HG03378 (cell line): ENCODE measurements around the gene USP54.
"Not testable (repeated sequence)": the region's sequence is repeated elsewhere in the genome, so short reads cannot be mapped to it uniquely, and the experiment has no call there.

ENCODE experiments used
- ATAC-seq: cut with Tn5 transposase; IDR thresholded peaks from one replicate; pipeline ENCODE4 v1.9.1; 2021; ENCODE audit warnings: mild to moderate bottlenecking, moderate library complexity; ENCODE audit not compliant: unreplicated experiment

The USP54 gene, protein sequence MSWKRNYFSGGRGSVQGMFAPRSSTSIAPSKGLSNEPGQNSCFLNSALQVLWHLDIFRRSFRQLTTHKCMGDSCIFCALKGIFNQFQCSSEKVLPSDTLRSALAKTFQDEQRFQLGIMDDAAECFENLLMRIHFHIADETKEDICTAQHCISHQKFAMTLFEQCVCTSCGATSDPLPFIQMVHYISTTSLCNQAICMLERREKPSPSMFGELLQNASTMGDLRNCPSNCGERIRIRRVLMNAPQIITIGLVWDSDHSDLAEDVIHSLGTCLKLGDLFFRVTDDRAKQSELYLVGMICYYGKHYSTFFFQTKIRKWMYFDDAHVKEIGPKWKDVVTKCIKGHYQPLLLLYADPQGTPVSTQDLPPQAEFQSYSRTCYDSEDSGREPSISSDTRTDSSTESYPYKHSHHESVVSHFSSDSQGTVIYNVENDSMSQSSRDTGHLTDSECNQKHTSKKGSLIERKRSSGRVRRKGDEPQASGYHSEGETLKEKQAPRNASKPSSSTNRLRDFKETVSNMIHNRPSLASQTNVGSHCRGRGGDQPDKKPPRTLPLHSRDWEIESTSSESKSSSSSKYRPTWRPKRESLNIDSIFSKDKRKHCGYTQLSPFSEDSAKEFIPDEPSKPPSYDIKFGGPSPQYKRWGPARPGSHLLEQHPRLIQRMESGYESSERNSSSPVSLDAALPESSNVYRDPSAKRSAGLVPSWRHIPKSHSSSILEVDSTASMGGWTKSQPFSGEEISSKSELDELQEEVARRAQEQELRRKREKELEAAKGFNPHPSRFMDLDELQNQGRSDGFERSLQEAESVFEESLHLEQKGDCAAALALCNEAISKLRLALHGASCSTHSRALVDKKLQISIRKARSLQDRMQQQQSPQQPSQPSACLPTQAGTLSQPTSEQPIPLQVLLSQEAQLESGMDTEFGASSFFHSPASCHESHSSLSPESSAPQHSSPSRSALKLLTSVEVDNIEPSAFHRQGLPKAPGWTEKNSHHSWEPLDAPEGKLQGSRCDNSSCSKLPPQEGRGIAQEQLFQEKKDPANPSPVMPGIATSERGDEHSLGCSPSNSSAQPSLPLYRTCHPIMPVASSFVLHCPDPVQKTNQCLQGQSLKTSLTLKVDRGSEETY (N-terminal part only)

DNA sequence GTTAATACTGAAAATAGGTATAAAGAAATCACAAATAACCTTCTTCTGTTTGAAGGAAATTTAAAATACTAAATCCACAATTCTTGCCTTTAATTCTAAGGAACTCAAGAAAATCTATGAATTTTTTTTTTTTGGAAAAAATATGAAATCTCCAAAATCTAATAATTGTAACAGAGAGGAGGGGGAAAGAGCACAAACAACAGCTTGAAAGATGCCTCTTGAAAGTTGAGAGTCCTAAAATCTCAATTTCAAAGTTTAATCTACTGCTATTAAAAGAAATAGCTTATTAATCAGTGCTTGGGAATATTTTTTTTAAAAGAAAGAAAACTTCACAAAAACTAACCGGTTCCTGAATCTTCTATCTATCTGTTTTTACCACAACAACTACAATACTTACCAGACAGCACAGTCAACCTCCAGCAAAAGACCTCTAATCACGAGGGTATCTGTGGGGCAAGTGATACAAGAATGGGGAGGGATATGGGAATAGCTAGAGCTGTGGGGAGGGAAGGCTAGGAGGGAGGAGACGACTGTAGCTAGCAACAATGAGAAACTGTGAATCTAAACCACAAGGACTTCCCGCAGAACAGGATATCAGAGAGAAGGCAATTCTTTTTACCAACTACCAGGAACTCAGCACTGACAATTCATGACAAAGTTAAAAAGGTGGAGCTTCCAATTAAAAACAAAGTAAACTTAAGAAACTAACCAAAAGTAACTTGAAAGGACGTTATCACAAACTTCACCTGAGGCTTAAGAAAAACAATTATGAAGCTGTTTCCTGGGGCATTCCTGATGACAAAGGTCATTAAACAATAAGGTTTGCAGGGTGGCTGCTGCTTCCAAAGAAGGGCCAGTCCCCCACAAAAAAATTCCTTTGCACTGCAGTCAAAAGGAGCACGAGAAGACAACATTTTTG, at the start of gene USP54:
TSS of gene USP54 (minus strand) at position 462 of the 919 bp plus-strand sequence. CDS start 15,684 bp downstream, outside the sequence.
- ATAC-seq, result no peak

DNA sequence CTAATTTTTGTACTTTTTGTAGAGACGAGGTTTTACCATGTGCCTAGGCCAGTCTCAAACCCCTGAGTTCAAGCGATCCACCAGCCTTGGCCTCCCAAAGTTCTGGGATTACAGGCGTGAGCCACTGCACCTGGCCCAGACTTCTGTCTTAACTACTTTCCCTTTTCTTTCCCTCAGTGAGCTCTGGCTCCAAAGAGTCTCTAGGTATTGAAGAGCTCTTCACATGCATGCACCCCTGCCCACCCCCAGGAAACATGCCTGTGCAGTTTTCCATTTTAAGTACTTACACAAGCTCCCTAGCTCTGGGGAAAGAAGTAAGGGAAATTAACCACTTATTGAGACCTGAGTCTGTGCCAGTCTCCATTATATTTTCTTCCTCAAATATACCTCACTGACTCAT, 48.1 kb upstream of the USP54 start:
- no peak for ATAC-seq

DNA sequence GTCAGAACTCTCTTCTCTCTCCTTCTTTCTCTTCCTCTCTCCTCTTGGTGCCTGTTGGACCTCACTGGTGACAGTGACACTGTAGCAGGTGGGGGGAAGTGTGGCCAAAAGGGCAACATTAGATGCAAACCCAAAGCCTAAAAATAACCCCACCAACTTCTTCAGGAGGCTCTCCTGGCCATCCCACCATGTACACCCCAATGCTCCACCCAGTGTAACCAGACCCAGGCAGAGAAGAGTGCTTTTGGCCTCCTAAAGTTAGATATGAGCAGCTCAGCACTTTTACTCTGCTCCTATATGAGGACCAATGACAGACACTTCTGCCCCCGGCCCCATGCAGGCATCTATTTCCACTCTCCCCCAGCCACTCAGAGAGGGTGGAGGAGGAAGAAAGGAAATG, 44.6 kb upstream of the USP54 start:
- no peak for ATAC-seq

DNA sequence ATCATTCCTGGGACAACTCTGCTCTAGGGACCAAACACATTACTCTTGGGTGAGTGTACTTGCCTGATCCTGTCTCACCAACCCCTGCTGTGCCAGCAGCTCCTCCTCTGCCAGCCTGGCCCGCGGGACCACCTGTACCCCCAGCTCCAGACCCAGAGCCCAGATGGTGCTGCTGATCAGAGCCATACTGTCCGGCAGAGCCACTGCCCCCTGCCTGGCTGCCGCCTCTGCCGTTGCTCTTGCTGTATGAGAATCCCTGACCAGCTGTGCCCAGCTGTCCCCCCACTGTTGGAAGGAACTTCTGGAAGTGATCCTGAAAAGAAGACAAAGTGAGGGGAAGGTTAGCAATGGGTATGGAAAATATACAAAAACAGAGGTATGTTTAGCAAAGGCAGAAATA, 43.3 kb upstream of the USP54 start:
- no peak for ATAC-seq

DNA sequence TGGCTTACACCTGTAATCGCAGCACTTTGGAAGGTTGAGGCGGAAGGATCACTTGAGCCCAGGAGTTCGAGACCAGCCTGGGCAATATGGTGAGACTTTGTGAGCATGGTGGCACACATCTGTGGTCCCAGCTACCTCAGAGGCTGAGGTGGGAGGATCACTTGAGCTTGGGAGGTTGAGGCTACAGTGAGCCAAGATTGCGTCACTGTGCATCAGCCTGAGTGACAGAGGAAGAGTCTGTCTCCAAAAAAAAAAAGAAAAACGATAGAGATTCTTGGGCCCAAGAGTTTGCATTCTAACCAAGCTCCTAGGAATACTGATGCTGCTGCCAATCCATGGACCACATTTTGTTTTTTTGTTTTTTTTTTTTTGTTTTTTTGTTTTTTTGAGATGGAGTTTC, 38.0 kb upstream of the USP54 start:
- ATAC-seq, result no peak

DNA sequence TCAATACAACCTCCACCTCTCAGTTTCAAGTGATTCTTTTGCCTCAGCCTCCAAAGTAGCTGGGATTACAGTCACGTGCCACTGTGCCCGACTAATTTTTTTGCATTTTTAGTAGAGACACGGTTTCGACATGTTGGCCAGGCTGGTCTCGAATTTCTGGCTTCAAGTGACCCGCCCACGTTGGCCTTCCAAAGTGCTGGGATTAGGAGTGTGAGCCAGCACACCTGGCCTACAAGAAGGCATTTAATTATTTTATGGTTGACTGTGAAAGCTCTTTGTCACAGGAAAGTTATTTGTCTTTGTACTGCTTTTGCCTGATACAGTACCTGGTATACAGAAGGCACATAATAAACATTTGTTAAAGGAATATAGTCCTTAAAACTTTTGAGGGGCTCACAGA, 37.3 kb upstream of the USP54 start:
- no peak for ATAC-seq

DNA sequence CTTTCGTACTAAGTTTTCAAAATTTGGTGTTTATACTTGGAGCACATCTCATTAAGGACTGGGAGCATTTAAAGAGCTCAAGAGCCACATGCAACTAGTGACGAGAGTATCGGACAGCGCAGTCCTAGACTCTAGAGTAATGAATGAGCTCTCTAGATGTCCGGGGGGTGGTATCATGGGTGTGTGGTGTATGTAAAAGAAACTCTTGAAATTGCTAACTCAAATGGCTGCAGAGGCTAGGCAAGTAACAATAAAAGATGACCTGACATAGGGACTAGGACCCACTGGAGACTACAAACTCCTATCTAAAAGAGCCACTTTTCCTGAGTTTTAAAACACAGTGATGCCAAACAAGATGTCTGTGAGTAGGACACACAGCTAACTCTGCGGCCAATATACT, 36.2 kb upstream of the USP54 start:
- ATAC-seq, result no peak

DNA sequence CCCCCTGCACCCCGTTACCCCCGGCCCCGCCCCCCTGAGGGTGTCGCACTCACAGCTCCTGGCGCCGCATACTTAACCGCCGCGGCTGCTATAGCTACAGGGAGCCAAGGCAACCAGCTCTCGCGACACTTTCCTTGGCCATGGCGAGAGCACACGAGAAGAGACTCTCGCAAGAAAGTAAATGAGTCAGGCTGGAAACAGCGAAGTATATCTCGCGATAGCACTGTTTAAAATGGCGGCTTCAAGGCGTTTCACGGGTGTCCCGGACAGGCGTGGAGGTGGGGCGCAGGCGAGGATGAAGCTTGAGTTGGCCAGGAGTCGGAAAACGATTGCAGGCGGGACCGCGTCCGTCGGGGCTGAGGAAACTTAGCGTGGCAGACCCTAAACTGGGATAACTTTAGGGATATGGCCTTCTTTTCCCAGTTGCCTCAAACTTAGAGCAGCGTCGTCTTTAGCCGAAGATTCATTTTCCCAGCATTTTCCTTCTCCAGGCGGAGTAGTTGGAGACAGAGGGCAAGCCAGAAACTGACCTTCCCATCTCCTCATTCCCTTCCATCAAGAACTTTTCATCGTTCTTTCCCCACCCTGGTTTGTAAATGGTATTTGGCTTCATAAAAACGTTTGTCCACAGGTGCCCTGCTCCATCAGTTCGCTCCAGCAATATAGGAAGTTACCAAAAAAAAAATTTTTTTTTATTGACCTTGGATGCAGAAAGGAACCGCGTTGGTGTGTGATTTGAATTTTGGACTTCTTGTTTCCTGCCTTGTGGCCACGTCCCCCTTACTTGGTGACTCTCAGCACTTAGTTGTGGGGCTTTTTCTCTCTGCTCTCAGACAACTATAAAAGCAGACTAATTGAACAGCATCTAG, 35.0 kb upstream of the USP54 start:
- peak; percentile 98 for ATAC-seq

DNA sequence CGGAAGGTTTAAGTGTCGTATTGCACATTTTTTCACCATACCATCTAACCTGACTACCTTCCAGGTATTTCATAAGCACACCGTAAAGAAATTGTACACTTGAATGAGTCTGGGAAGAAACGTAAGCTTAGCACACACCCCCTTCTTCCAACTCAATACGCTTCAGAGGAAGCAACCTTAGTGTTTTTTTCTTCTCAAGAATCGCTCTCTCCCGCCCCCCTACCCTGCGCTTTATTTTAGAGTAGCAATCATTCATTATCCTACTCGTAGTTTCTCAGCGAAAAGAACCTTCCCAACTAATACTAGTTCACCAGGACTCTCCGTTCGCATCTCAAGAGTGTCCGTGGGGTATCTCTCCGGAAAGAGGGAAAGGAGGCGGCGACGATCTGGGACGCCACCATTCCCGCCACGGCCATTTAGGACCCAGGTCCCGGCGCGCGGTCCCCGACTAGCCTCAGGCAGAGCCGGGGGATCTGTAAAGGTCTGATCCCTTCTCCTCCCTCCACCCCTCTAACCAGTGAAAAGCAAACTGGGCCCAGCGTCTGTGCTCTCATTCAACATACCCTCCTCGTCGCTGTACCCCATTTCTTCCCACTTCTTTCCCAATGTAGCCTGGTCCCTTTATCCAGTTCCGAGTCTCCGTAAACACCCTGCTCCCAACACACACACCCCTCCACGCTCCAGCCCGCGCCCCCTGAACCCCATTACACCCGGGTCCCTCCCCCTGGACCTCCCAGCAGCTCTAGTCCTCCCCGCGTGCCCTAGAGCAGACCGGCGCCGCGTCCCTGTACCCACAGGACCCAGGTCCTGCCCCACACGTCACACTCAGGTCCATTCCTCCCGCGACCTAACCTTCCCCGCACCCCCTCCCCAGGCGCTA, 34.1 kb upstream of the USP54 start:
- ATAC-seq, result peak; percentile 12

DNA sequence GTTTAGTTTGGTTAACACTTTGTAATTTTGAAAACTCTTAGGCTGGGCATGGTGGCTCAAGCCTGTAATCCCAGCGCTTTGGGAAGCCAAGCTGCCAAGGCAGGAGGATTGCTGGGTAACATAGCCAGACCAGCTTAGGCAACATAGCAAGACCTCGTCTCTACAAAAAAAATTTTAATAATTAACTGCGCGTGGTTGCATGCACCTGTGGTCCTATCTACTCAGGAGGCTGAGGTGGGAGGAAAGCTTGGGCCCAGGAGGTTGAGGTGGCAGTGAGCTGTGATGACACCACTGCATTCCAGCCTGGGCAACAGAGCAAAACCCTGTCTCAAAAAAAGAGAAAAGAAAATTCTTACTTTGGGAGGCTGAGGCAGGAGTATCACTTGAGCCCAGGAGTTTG, 31.9 kb upstream of the USP54 start:
- ATAC-seq, result no peak

DNA sequence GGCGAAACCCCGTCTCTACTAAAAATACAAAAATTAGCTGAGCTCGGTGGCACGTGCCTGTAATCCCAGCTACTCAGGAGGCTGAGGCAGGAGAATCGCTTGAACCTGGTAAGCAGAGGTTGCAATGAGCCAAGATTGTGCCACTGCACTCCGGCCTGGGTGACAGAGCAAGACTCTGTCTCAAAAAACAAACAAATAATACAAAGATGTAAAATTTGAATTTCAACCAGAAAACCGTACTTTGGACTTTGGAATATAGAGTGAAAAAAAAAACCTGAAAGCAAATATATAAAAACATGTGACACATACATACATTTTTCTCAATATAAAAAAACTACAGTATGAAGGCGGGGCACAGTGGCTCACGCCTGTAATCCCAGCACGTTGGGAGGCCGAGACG, 29.8 kb upstream of the USP54 start:
- ATAC-seq, result not testable (repeated sequence)

DNA sequence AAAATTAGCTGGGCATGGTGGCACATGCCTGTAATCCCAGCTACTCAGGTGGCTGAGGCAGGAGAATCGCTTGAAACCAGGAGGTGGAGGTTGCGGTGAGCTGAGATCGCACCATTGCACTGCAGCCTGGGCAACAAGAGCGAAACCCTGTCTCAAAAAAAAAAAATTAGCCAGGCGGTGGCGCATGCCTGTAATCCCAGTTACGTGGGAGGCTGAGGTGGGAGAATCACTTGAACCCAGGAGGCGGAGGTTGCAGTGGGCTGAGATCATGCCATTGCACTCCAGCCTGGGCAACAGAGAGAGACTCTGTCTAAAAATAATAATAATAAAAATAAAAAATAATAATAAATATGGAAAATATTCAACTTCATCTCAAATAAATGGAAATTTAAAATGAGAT, 26.0 kb upstream of the USP54 start:
- ATAC-seq, result not testable (repeated sequence)

DNA sequence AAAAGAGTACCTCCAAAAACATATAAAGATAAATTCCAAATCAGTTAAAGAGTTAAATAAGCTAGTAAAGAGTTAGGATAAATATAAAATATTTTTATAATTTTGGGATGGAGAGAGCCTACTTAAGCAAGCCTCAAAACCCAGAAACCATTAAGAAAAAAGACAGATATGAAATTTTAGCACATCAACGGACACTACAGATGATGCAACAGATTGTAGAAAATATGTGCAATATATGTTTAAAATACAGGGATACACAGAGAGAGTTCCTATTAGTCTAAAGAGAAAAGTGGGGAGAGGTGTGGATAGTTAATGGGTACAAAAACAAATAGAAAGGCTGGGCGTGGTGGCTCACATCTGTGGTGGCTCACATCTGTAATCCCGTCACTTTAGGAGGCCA, 23.6 kb upstream of the USP54 start:
- no peak for ATAC-seq

DNA sequence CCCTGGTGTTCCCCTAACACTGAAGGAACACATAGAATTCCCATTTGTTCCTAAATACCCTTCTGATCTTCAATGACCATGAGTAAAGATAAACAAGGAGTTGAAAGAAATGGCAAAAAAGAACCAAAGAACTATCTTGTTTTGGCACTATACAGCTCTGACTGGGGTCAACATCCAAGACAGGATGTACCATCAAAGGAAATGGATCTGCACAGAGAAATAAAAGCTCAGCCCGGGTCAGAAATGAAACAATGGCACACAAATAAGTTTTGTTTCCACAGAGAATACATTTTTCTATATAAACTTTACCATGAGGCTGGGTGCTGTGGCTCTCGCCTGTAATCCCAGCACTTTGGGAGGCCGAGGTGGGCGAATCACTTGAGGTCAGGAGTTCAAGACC, 18.0 kb upstream of the USP54 start:
- ATAC-seq, result no peak

DNA sequence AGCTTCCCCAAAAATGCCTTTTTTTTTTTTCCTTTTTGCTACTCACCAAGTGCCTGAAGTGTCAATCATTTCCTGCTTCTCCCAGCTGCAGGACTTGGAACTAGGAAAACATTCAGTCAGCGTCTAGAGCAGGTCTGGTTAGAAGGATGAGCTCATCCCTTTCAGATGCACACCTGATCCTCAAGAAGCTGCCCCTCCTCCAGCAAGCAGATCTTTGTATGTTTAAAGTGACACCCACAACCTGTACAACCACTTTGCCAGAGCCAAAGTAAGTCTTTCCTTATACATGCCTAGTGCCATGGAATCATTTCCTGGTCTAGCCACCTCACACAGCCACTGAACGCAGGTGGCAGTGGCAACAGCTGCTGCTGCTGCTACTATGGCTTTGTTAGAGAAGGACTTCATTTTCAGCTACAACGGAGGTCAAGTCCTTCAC, 10.4 kb upstream of the USP54 start:
- no peak for ATAC-seq

DNA sequence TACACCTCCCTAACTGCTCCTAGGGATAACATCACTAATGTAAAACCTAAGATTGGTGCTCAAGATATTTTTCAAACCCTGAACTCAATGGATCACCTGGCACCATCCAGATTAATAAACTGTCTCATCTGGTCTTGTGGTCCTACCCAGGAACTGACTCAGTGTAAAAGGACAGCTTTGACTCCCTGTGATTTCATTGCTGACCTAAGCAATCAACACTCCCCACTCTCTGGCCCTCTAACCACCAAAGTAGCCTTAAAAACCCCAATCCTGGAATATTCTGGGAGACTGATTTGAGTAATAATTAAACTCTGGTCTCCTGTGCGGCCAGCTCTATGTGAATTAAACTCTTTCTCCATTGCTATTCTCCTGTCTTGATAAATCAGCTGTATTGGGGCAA, 6.2 kb upstream of the USP54 start:
- ATAC-seq, result no peak

DNA sequence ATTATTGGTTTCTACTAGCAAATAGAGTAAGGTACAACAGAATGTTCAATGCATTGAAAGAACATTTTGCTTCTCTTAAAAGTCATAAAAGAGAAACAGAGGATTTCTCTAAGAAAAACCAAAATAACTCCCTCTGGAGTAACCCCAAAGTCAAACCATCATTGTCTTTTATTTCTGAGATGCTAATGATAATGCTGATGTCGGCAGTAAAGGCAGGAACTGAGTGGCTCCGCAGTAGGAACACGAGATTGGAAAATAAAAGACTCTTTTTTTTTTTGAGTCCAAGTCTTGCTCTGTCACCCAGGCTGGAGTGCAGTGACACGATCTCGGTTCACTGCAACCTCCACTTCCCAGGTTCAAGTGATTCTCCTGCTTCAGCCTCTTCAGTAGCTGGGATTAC, 2.7 kb upstream of the USP54 start:
- no peak for ATAC-seq

DNA sequence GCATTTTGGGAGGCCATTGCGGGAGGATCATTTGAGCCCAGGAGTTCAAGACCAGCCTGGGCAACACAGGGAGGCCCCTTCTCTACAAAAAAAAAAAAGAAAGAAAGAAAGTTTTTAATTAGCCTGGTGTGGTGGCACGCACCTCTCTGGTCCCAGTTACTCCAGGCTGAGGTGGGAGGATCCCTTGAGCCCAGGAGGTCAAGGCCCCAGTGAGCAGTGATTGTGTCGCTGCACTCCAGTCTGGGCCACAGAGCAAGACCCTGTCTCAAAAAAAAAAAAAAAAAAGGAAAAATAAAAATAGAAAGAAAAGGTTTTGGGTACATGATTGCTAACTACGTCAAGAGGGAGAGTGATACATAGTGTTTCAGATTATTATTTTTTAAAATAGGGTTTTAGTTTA, 2.0 kb upstream of the USP54 start:
- no peak for ATAC-seq
